Measurements from ENCODE around the gene TSC2. TPM values are rescaled to one million over a fixed set of nuclear protein-coding genes. Genes with fewer than 3 reads are reported as not detected.
A peak's percentile ranks its signal among the peaks of the same experiment; 100 is the strongest.

Gene TSC2
- total and polyA plus RNA-seq, 9 of the 15 experiments (the other 6 are each of a cell fraction or from before 2014, with no cell fraction given) = 1.3 to 68.1 (median 16.6) TPM

- 96% methylated on average over 11 of the region's 11 CpGs for WGBS (ENCODE audit: insufficient coverage, low coverage, missing lambda C conversion rate)
- in situ Hi-C loops (cut with MboI) = no loop called here
These were observed 18.4 kb downstream of the TSC2 start for GRCh38 chr16:2066139-2066538.

GRCh38 chr16:2070576-2071453, 23.0 kb downstream of the TSC2 start:
- no peak for FAIRE-seq
- no peak overlapping the region for H3K4me2 ChIP-seq (ENCODE audit: insufficient read depth, low read length)
- 87% methylated on average over 23 of the region's 29 CpGs for WGBS (ENCODE audit: insufficient coverage, low coverage, missing lambda C conversion rate)
- peak overlapping the region in 1 of 2 experiments; percentile 52; a peak in 1 of 4 replicates for H3K9ac ChIP-seq (ENCODE audit: insufficient read depth in 1 of 2, low read depth in 2 of 2, low read length in 2 of 2)
- no peak for ATAC-seq
- intact Hi-C loops (cut with micrococcal nuclease) = no loop called here
- no peak for DNase-seq (ENCODE audit: extremely low read depth in 1 of 4, low spot score in 3 of 4)
- BruUV-seq (replicated peaks) = no TSS peak
- peaks cover 54% of the 10 kb centered on the region; the same call in 2 of the 3 replicates for H3K36me3 ChIP-seq (ENCODE audit: control insufficient read depth, insufficient read depth, low read length)
- no peaks in the 10 kb centered on the region for H3K9me1 ChIP-seq (ENCODE audit: control insufficient read depth, insufficient read depth, low read length)
- in situ Hi-C loops (cut with MboI) = no loop called here
- H3K79me2 ChIP-seq (ENCODE audit: control insufficient read depth, insufficient read depth, low read length) = no peaks in the 10 kb centered on the region
- H3K4me1 ChIP-seq (replicated peaks in 1 of 2; ENCODE audit: control insufficient read depth in 2 of 2, insufficient read depth in 2 of 2, low read length in 2 of 2) = peaks cover 0 to 9% of the 10 kb centered on the region in 2 experiments; a peak in 2 of 5 replicates
- CTCF ChIA-PET (ENCODE audit: low intra/inter-chr PET ratio) = no interaction called here
- no peak overlapping the region for H3K4me3 ChIP-seq
- no peaks in the 10 kb centered on the region for H3K27me3 ChIP-seq (ENCODE audit: control insufficient read depth in 2 of 2, insufficient read depth in 2 of 2, low read length in 2 of 2)
- H3K27ac ChIP-seq (ENCODE audit: extremely low read depth, low read depth, low read length) = no peak overlapping the region
- no peaks in the 10 kb centered on the region for H3K9me3 ChIP-seq (replicated peaks; ENCODE audit: control insufficient read depth, insufficient read depth, low read depth, low read length)
- H4K20me1 ChIP-seq (replicated peaks; ENCODE audit: control insufficient read depth, insufficient read depth, low read length) = no peaks in the 10 kb centered on the region
- POLR2A ChIA-PET = interaction anchor here (0.6 to 1.0 kb wide), 3 partner anchors 11 to 35 kb away, joined by 3 read pairs; no protein-coding TSS in a partner anchor
- no peak overlapping the region for H2AFZ ChIP-seq (ENCODE audit: low read depth, low read length)
- TF ChIP-seq ZNF695 (CRISPR knock-in tag; IDR thresholded peaks at IDR 0.05) (no peak), ZNF282 (CRISPR knock-in tag; IDR thresholded peaks at IDR 0.05) (no peak), ZNF354B (CRISPR knock-in tag; IDR thresholded peaks at IDR 0.05) (no peak), KLF6 (CRISPR knock-in tag; IDR thresholded peaks at IDR 0.05; ENCODE audit: borderline replicate concordance) (no peak), EP300 (IDR thresholded peaks at IDR 0.05; ENCODE audit: low read length) (no peak), SRSF1 (IDR thresholded peaks at IDR 0.05; ENCODE audit: low read depth, low read length) (no peak), RERE (CRISPR knock-in tag; IDR thresholded peaks at IDR 0.05; ENCODE audit: borderline replicate concordance) (no peak), ZNF57 (CRISPR knock-in tag; IDR thresholded peaks at IDR 0.05) (no peak)

More at GRCh38 chr16:2066139-2066538, 18.4 kb downstream of the TSC2 start:
- Histone ChIP-seq H3K9ac (ENCODE audit: insufficient read depth in 1 of 2, low read depth in 2 of 2, low read length in 2 of 2) (no peak overlapping the region), H3K27me3 (ENCODE audit: control insufficient read depth in 2 of 2, insufficient read depth in 2 of 2, low read length in 2 of 2) (no peaks in the 10 kb centered on the region), H3K4me1 (replicated peaks in 1 of 2; ENCODE audit: control insufficient read depth in 2 of 2, insufficient read depth in 2 of 2, low read length in 2 of 2) (peaks cover 0 to 10% of the 10 kb centered on the region in 2 experiments; a peak in 2 of 5 replicates), H3K4me2 (ENCODE audit: insufficient read depth, low read length) (no peak overlapping the region), H3K79me2 (ENCODE audit: control insufficient read depth, insufficient read depth, low read length) (no peaks in the 10 kb centered on the region), H3K27ac (ENCODE audit: extremely low read depth, low read depth, low read length) (no peak overlapping the region), H4K20me1 (replicated peaks; ENCODE audit: control insufficient read depth, insufficient read depth, low read length) (no peaks in the 10 kb centered on the region), H2AFZ (ENCODE audit: low read depth, low read length) (no peak overlapping the region), H3K4me3 (no peak overlapping the region), H3K9me3 (replicated peaks; ENCODE audit: control insufficient read depth, insufficient read depth, low read depth, low read length) (no peaks in the 10 kb centered on the region), H3K36me3 (ENCODE audit: control insufficient read depth, insufficient read depth, low read length) (peaks cover 43% of the 10 kb centered on the region; the same call in 2 of the 3 replicates), H3K9me1 (ENCODE audit: control insufficient read depth, insufficient read depth, low read length) (no peaks in the 10 kb centered on the region)
- ATAC-seq (no peak), DNase-seq (ENCODE audit: extremely low read depth in 1 of 4, low spot score in 3 of 4) (no peak), FAIRE-seq (no peak)
- ChIA-PET POLR2A (interaction anchor here (0.8 to 1.2 kb wide), 2 partner anchors 13 to 19 kb away, joined by 3 to 5 read pairs; no protein-coding TSS in a partner anchor), CTCF (ENCODE audit: low intra/inter-chr PET ratio) (no interaction called here)
- TF ChIP-seq ZNF146 (CRISPR knock-in tag; IDR thresholded peaks at IDR 0.05; ENCODE audit: unreplicated experiment) (peak; percentile 99), MAFF (IDR thresholded peaks at IDR 0.05; ENCODE audit: low read length) (no peak)
- intact Hi-C loops (cut with micrococcal nuclease) = no loop called here
- no TSS peak for BruUV-seq (replicated peaks)

All from K562 (cell line).